ENCODE data around the gene MRAP. TPM values are rescaled to one million over a fixed set of nuclear protein-coding genes. Genes with fewer than 3 reads are reported as not detected.
A peak's percentile ranks its signal among the peaks of the same experiment; 100 is the strongest.

The MRAP gene
- polyA plus RNA-seq, 3 donors = not detected

DNA sequence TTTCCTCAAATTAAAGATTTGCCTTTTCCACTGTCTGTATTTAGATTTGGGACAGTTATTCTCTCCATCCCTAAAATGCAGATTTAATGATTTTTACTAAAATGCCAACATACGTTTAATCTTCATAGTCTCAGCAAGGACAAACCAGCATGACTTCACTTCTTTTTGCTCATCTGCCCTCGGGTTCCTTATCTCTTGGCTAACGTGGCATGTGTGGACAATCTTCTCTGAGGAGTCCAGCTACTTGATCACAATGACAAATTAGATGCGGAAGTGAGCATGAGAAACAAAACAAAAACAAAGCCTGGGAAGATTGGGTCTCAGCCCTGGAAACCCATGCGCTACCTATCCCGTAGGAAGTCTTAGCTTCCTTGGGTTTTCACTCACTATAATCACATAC is 1.0 kb downstream of the MRAP start:
- Mint-ChIP-seq H3K27me3 (ENCODE audit: low read depth in 3 of 3) (peaks cover 0 to 2% (median 0%) of the 10 kb centered on the region in 3 donors), H3K4me1 (no peaks in the 10 kb centered on the region), H3K36me3 (peaks cover 3 to 5% of the 10 kb centered on the region in 2 donors), H3K9me3 (peaks cover 0 to 6% (median 2%) of the 10 kb centered on the region in 7 donors), H3K27ac (no peak overlapping the region), H3K4me3 (no peak overlapping the region)
- 100% methylated on average over 5 of the region's 6 CpGs for whole genome bisulfite sequencing (ENCODE audit: insufficient coverage)
- no peak overlapping the region for H3K9ac ChIP-seq (ENCODE audit: insufficient read depth, low read length, poor library complexity, severe bottlenecking)
- no peaks in the 10 kb centered on the region for H3K27me3 ChIP-seq (ENCODE audit: control insufficient read depth in 2 of 2, insufficient read depth in 2 of 2, low read length in 2 of 2)
- H3K27ac ChIP-seq (ENCODE audit: low read depth in 1 of 2, low read length in 2 of 2) = no peak overlapping the region
- no peak overlapping the region for H3K4me3 ChIP-seq (replicated peaks in 1 of 3; ENCODE audit: low read depth in 2 of 3, low read length in 3 of 3)
- no peaks in the 10 kb centered on the region for H4K20me1 ChIP-seq (ENCODE audit: insufficient read depth, low read length)
- H3K9me3 ChIP-seq (replicated peaks in 1 of 2; ENCODE audit: control insufficient read depth in 1 of 2, insufficient read depth in 1 of 2, low read length in 2 of 2) = peaks cover 5% of the 10 kb centered on the region in 2 donors
- H2AFZ ChIP-seq (ENCODE audit: insufficient read depth, low read depth, low read length, poor library complexity, severe bottlenecking) = no peak overlapping the region
- TF ChIP-seq, protein P1, sequence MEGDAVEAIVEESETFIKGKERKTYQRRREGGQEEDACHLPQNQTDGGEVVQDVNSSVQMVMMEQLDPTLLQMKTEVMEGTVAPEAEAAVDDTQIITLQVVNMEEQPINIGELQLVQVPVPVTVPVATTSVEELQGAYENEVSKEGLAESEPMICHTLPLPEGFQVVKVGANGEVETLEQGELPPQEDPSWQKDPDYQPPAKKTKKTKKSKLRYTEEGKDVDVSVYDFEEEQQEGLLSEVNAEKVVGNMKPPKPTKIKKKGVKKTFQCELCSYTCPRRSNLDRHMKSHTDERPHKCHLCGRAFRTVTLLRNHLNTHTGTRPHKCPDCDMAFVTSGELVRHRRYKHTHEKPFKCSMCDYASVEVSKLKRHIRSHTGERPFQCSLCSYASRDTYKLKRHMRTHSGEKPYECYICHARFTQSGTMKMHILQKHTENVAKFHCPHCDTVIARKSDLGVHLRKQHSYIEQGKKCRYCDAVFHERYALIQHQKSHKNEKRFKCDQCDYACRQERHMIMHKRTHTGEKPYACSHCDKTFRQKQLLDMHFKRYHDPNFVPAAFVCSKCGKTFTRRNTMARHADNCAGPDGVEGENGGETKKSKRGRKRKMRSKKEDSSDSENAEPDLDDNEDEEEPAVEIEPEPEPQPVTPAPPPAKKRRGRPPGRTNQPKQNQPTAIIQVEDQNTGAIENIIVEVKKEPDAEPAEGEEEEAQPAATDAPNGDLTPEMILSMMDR (IDR thresholded peaks at IDR 0.05) = no peak
- H3K4me2 ChIP-seq (replicated peaks; ENCODE audit: extremely low read depth, low read length, poor library complexity, severe bottlenecking) = no peak overlapping the region
- no peaks in the 10 kb centered on the region for H3K4me1 ChIP-seq (ENCODE audit: control insufficient read depth in 1 of 2, insufficient read depth in 2 of 2, low read length in 2 of 2)
- intact Hi-C loops (cut with micrococcal nuclease) = no loop called here
- no peak for DNase-seq
- no peaks in the 10 kb centered on the region for H3K36me3 ChIP-seq (replicated peaks in 1 of 2; ENCODE audit: control insufficient read depth in 1 of 2, insufficient read depth in 2 of 2, low read length in 2 of 2)
- no peaks in the 10 kb centered on the region for H3K79me2 ChIP-seq (ENCODE audit: insufficient read depth, low read length)

DNA sequence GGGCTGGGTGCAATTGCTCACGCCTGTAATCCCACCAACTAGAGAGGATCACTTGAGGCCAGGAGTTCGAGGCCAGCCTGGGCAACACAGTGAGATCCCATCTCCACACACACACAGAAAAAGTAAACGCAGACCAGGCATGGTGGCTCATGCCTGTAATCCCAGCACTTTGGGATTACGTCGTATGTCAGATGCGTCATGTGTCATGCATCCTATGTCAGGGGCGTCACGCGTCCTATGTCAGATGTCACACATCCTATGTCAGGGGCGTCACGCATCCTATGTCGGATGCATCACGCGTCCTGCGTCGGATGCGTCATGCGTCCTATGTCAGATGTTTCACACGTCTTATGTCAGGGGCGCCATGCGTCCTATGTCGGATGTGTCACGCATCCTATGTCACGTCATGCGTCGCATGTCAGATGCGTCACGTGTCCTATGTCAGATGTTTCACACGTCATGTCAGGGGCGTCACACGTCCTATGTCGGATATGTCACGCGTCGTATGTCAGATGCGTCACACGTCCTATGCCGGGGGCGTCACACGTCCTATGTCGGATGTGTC is 1.5 kb downstream of the MRAP start:
- Mint-ChIP-seq H3K9me3 (peaks cover 0 to 6% (median 2%) of the 10 kb centered on the region in 7 donors), H3K4me1 (no peaks in the 10 kb centered on the region), H3K27ac (peak overlapping the region in 1 of 7 donors; percentile 51), H3K4me3 (no peak overlapping the region), H3K36me3 (peaks cover 3 to 5% of the 10 kb centered on the region in 2 donors), H3K27me3 (ENCODE audit: low read depth in 3 of 3) (peaks cover 0 to 2% (median 0%) of the 10 kb centered on the region in 3 donors)
- Histone ChIP-seq H3K27ac (ENCODE audit: low read depth in 1 of 2, low read length in 2 of 2) (no peak overlapping the region), H3K9me3 (replicated peaks in 1 of 2; ENCODE audit: control insufficient read depth in 1 of 2, insufficient read depth in 1 of 2, low read length in 2 of 2) (peaks cover 5% of the 10 kb centered on the region in 2 donors), H3K4me1 (ENCODE audit: control insufficient read depth in 1 of 2, insufficient read depth in 2 of 2, low read length in 2 of 2) (no peaks in the 10 kb centered on the region), H3K4me2 (replicated peaks; ENCODE audit: extremely low read depth, low read length, poor library complexity, severe bottlenecking) (no peak overlapping the region), H3K36me3 (replicated peaks in 1 of 2; ENCODE audit: control insufficient read depth in 1 of 2, insufficient read depth in 2 of 2, low read length in 2 of 2) (no peaks in the 10 kb centered on the region), H4K20me1 (ENCODE audit: insufficient read depth, low read length) (no peaks in the 10 kb centered on the region), H2AFZ (ENCODE audit: insufficient read depth, low read depth, low read length, poor library complexity, severe bottlenecking) (no peak overlapping the region), H3K79me2 (ENCODE audit: insufficient read depth, low read length) (no peaks in the 10 kb centered on the region), H3K9ac (ENCODE audit: insufficient read depth, low read length, poor library complexity, severe bottlenecking) (no peak overlapping the region), H3K27me3 (ENCODE audit: control insufficient read depth in 2 of 2, insufficient read depth in 2 of 2, low read length in 2 of 2) (no peaks in the 10 kb centered on the region), H3K4me3 (replicated peaks in 1 of 3; ENCODE audit: low read depth in 2 of 3, low read length in 3 of 3) (no peak overlapping the region)
- 92% methylated on average over 41 of the region's 41 CpGs for WGBS (ENCODE audit: insufficient coverage)
- DNase-seq = no peak
- TF ChIP-seq, protein P1 (IDR thresholded peaks at IDR 0.05) = no peak
- intact Hi-C loops (cut with micrococcal nuclease) = no loop called here

Data from CD14-positive monocyte (primary cell).